OCI-LY1 (cell line): ENCODE data around the gene HIRIP3.
A peak's percentile ranks its signal among the peaks of the same experiment; 100 is the strongest.

ENCODE experiments used
- H2AFZ ChIP-seq: fragments of 200-600 bp; sonication (generic), shearing (Covaris generic); 2 replicates; pipeline ENCODE4 v1.6.0; 2014; ENCODE audit warnings: antibody characterized with exemption, mild to moderate bottlenecking, low read length
- H3F3A ChIP-seq: fragments of 200-600 bp; sonication (generic), shearing (Covaris generic); 2 replicates; pipeline ENCODE4 v1.6.0; 2014; ENCODE audit warnings: mild to moderate bottlenecking, antibody characterized with exemption, low read length, moderate library complexity; ENCODE audit not compliant: insufficient read depth
- H3K27ac ChIP-seq: fragments of 200-600 bp; sonication (generic); 2 replicates; pipeline ENCODE4 v1.5.1; 2014; ENCODE audit warnings: low read length, mixed run types, mild to moderate bottlenecking, low read depth; ENCODE audit not compliant: poor library complexity, severe bottlenecking
- H3K27me3 ChIP-seq: fragments of 200-600 bp; sonication (generic); 2 replicates; pipeline ENCODE4 v1.6.0; 2014; ENCODE audit warnings: antibody characterized with exemption, mild to moderate bottlenecking, low read length, moderate library complexity; ENCODE audit not compliant: insufficient read depth
- H3K36me3 ChIP-seq: fragments of 200-600 bp; sonication (generic); 2 replicates; pipeline ENCODE4 v1.6.1; 2014; ENCODE audit warnings: mild to moderate bottlenecking, antibody characterized with exemption, low read length, moderate library complexity, mixed read lengths; ENCODE audit not compliant: insufficient read depth
- H3K4me1 ChIP-seq: fragments of 200-600 bp; sonication (generic); 2 replicates; pipeline ENCODE4 v1.5.1; 2014; ENCODE audit warnings: mild to moderate bottlenecking, low read length, moderate library complexity; ENCODE audit not compliant: insufficient read depth, severe bottlenecking
- H3K4me2 ChIP-seq: fragments of 200-600 bp; sonication (generic), shearing (Covaris generic); 2 replicates; pipeline ENCODE4 v1.6.1; 2014; ENCODE audit warnings: low read length
- H3K4me3 ChIP-seq: fragments of 200-600 bp; sonication (generic); 2 replicates; pipeline ENCODE4 v1.5.1; 2014; ENCODE audit warnings: low read length, low read depth, mild to moderate bottlenecking, mixed read lengths; ENCODE audit not compliant: poor library complexity, severe bottlenecking
- H3K79me2 ChIP-seq: fragments of 200-600 bp; shearing (Covaris generic); 2 replicates; pipeline ENCODE4 v1.6.1; 2016; ENCODE audit warnings: mixed run types, low read length, mixed read lengths; ENCODE audit not compliant: insufficient read depth
- H3K9ac ChIP-seq: fragments of 200-600 bp; sonication (generic), shearing (Covaris generic); 2 replicates; pipeline ENCODE4 v1.6.1; 2014; ENCODE audit warnings: mild to moderate bottlenecking, low read length, mixed read lengths
- H3K9me2 ChIP-seq: fragments of 200-600 bp; sonication (generic), shearing (Covaris generic); 2 replicates; pipeline ENCODE4 v1.6.1; 2014; ENCODE audit warnings: low read depth, mild to moderate bottlenecking, low read length, mixed read lengths
- H3K9me3 ChIP-seq: fragments of 200-600 bp; shearing (Covaris generic); 2 replicates; pipeline ENCODE4 v1.6.1; 2014; ENCODE audit warnings: low read length, mixed read lengths
- H4K20me1 ChIP-seq: fragments of 200-600 bp; sonication (generic), shearing (Covaris generic); 2 replicates; pipeline ENCODE4 v1.6.0; 2016; ENCODE audit warnings: mild to moderate bottlenecking, low read length; ENCODE audit not compliant: insufficient read depth
- CTCF ChIP-seq: fragments of 200-600 bp; sonication (generic), shearing (Covaris generic); IDR thresholded peaks from 2 replicates; pipeline ENCODE4 v1.5.1; 2017; ENCODE audit warnings: mild to moderate bottlenecking, antibody characterized with exemption, low read length, moderate library complexity, mixed read lengths
- EZH2 ChIP-seq: fragments of 200-600 bp; sonication (generic), shearing (Covaris generic); IDR thresholded peaks from 2 replicates; pipeline ENCODE4 v1.8.0; 2017; ENCODE audit warnings: borderline replicate concordance, mixed run types, mild to moderate bottlenecking, antibody characterized with exemption, low read length, moderate library complexity, mixed read lengths

The HIRIP3 gene

GRCh38 chr16:30000735-30001631 is 5.6 kb upstream of the HIRIP3 start:
- Histone ChIP-seq H4K20me1 (no peaks in the 10 kb centered on the region), H3K36me3 (peaks cover 41% of the 10 kb centered on the region), H3K4me3 (no peak overlapping the region), H3K27ac (no peak overlapping the region), H3K9me3 (no peaks in the 10 kb centered on the region), H3K79me2 (no peaks in the 10 kb centered on the region), H3K4me2 (no peak overlapping the region), H3K27me3 (no peaks in the 10 kb centered on the region), H3K9me2 (no peaks in the 10 kb centered on the region), H2AFZ (no peak overlapping the region), H3K9ac (no peak overlapping the region), H3F3A (no peaks in the 10 kb centered on the region), H3K4me1 (peaks cover 8% of the 10 kb centered on the region)
- peak; percentile 27 for TF ChIP-seq CTCF
- no peak for TF ChIP-seq EZH2

- Histone ChIP-seq H3K36me3 (peaks cover 38% of the 10 kb centered on the region), H3K27ac (no peak overlapping the region), H3K4me2 (no peak overlapping the region), H3F3A (no peaks in the 10 kb centered on the region), H3K9ac (no peak overlapping the region), H3K4me1 (peaks cover 18% of the 10 kb centered on the region), H3K9me2 (no peaks in the 10 kb centered on the region), H4K20me1 (no peaks in the 10 kb centered on the region), H2AFZ (no peak overlapping the region), H3K79me2 (no peaks in the 10 kb centered on the region), H3K27me3 (no peaks in the 10 kb centered on the region), H3K9me3 (no peaks in the 10 kb centered on the region), H3K4me3 (no peak overlapping the region)
- TF ChIP-seq CTCF (no peak), EZH2 (no peak)
These were observed 4.2 kb upstream of the HIRIP3 start for GRCh38 chr16:29999605-30000004.

GRCh38 chr16:29996766-29997250 is 1.4 kb upstream of the HIRIP3 start:
- no peak for TF ChIP-seq EZH2
- TF ChIP-seq CTCF, result no peak
- H3K9ac ChIP-seq, result peak overlapping the region; percentile 84
- no peaks in the 10 kb centered on the region for H4K20me1 ChIP-seq
- H3K9me2 ChIP-seq, result no peaks in the 10 kb centered on the region
- peak overlapping the region; percentile 45 for H3K27ac ChIP-seq
- no peaks in the 10 kb centered on the region for H3F3A ChIP-seq
- H3K9me3 ChIP-seq, result no peaks in the 10 kb centered on the region
- peaks cover 27% of the 10 kb centered on the region for H3K4me1 ChIP-seq
- no peaks in the 10 kb centered on the region for H3K79me2 ChIP-seq
- peak overlapping the region; percentile 84 for H3K4me3 ChIP-seq
- peak overlapping the region; percentile 74 for H3K4me2 ChIP-seq
- H3K36me3 ChIP-seq, result peaks cover 49% of the 10 kb centered on the region
- H3K27me3 ChIP-seq, result no peaks in the 10 kb centered on the region
- no peak overlapping the region for H2AFZ ChIP-seq
